Measurements from ENCODE around the gene C1QTNF1. TPM values are rescaled to one million over a fixed set of nuclear protein-coding genes. Genes with fewer than 3 reads are reported as not detected.

C1QTNF1 gene
- total RNA-seq, 1 experiment from 2014 or later = 6.3 TPM

DNA sequence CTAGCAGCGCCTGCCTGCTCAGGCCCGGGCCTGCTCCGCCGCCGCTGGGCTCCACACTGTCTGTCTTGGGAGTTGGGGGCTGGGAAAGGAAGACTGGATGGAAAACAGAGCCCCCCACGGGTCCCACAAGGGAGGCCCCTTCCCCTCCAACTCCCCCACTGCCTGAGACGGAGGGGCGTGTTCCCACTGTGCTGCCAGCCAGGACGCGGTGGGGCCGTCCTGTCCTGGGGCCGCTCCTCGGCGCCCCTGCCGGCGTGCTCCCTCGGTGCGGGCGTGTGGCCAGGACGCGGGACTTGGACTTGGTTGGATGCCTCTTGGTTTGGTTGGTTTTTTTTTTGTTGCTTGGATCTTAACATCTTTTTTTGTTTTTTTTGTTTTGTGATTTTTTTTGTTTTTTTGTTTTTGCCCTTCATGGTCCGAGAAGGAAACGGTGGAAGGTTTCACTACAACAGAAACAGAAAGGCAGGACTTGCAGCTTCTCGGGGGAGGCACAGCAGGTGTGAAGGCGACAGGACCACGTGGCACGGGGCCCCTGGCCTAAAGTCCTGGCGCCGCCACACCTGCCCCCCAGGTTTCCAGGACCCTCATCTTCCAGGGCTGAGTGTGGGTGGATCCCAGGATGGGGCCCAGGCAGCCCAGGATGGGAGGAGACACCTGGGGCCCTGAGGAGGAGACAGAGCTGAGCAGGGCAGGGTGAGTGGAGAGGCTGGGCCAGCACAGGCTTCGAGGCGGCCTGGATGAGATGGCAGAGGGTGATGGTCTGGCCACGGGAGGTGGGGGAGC, 66.7 kb downstream of the C1QTNF1 start:
- BruUV-seq (replicated peaks) = no TSS peak
- H3K27me3 ChIP-seq (replicated peaks; ENCODE audit: insufficient read depth, low read depth, low read length, poor library complexity) = no peaks in the 10 kb centered on the region
- no peak for TF ChIP-seq EZH2 (IDR thresholded peaks at IDR 0.05; ENCODE audit: borderline replicate concordance, low read depth, low read length, poor library complexity, severe bottlenecking)
- TF ChIP-seq, protein P1, sequence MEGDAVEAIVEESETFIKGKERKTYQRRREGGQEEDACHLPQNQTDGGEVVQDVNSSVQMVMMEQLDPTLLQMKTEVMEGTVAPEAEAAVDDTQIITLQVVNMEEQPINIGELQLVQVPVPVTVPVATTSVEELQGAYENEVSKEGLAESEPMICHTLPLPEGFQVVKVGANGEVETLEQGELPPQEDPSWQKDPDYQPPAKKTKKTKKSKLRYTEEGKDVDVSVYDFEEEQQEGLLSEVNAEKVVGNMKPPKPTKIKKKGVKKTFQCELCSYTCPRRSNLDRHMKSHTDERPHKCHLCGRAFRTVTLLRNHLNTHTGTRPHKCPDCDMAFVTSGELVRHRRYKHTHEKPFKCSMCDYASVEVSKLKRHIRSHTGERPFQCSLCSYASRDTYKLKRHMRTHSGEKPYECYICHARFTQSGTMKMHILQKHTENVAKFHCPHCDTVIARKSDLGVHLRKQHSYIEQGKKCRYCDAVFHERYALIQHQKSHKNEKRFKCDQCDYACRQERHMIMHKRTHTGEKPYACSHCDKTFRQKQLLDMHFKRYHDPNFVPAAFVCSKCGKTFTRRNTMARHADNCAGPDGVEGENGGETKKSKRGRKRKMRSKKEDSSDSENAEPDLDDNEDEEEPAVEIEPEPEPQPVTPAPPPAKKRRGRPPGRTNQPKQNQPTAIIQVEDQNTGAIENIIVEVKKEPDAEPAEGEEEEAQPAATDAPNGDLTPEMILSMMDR (conservative IDR thresholded peaks at IDR 0.05; ENCODE audit: low read depth, low read length) = peak; percentile 52
- POLR2A ChIA-PET (ENCODE audit: low non-redundant PET) = no interaction called here
- peak; percentile 38 for DNase-seq (ENCODE audit: low spot score)
- intact Hi-C loops (cut with micrococcal nuclease; ENCODE audit: unreplicated experiment) = no loop called here
- H3K4me1 ChIP-seq (ENCODE audit: insufficient read depth, low read length, poor library complexity, severe bottlenecking) = no peaks in the 10 kb centered on the region
- no peaks in the 10 kb centered on the region for H3K36me3 ChIP-seq (ENCODE audit: insufficient read depth, low read length, poor library complexity, severe bottlenecking)
- CTCF ChIA-PET = interaction anchor here (0.9 to 2.0 kb wide), 2 partner anchors 45 to 301 kb away, joined by 5 read pairs; no protein-coding TSS in a partner anchor
- no peak overlapping the region for H3K27ac ChIP-seq (ENCODE audit: low read depth, low read length, poor library complexity, severe bottlenecking)
- H3K4me3 ChIP-seq (ENCODE audit: low read depth, low read length, poor library complexity, severe bottlenecking) = no peak overlapping the region
- H3K9me3 ChIP-seq (ENCODE audit: low read depth, low read length, poor library complexity, severe bottlenecking) = no peaks in the 10 kb centered on the region

DNA sequence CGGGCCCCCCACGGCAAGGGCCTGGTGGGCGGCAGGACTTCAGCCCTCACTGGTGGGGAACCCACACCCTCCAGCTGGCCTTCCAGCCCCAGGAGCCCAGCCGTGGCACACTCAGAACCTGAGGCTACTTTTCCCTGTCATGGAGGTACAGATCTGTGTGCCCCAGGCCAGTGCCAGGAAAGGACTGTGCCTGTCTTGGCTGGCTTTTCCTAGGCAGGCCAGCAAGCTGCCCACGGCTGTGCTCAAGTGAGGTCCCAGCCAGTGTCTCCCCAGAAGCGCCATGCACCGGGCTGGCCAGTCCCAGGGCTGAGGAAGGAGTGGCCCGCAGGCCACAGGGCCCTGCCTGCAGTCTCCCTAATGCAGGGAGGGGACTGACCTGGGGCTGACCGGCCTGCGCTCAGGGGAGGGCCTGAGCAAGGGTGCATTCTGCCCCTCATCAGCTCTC, 67.3 kb downstream of the C1QTNF1 start:
- H3K4me1 ChIP-seq (ENCODE audit: insufficient read depth, low read length, poor library complexity, severe bottlenecking) = no peaks in the 10 kb centered on the region
- no peaks in the 10 kb centered on the region for H3K9me3 ChIP-seq (ENCODE audit: low read depth, low read length, poor library complexity, severe bottlenecking)
- no peak for DNase-seq (ENCODE audit: low spot score)
- intact Hi-C loops (cut with micrococcal nuclease; ENCODE audit: unreplicated experiment) = no loop called here
- BruUV-seq (replicated peaks) = no TSS peak
- no peak overlapping the region for H3K4me3 ChIP-seq (ENCODE audit: low read depth, low read length, poor library complexity, severe bottlenecking)
- no peaks in the 10 kb centered on the region for H3K27me3 ChIP-seq (replicated peaks; ENCODE audit: insufficient read depth, low read depth, low read length, poor library complexity)
- ChIA-PET POLR2A (ENCODE audit: low non-redundant PET) (no interaction called here), CTCF (interaction anchor here (0.9 to 2.0 kb wide), 2 partner anchors 45 to 301 kb away, joined by 5 read pairs; no protein-coding TSS in a partner anchor)
- no peaks in the 10 kb centered on the region for H3K36me3 ChIP-seq (ENCODE audit: insufficient read depth, low read length, poor library complexity, severe bottlenecking)
- no peak overlapping the region for H3K27ac ChIP-seq (ENCODE audit: low read depth, low read length, poor library complexity, severe bottlenecking)
- TF ChIP-seq, protein P1 (conservative IDR thresholded peaks at IDR 0.05; ENCODE audit: low read depth, low read length) = no peak
- no peak for TF ChIP-seq EZH2 (IDR thresholded peaks at IDR 0.05; ENCODE audit: borderline replicate concordance, low read depth, low read length, poor library complexity, severe bottlenecking)

DNA sequence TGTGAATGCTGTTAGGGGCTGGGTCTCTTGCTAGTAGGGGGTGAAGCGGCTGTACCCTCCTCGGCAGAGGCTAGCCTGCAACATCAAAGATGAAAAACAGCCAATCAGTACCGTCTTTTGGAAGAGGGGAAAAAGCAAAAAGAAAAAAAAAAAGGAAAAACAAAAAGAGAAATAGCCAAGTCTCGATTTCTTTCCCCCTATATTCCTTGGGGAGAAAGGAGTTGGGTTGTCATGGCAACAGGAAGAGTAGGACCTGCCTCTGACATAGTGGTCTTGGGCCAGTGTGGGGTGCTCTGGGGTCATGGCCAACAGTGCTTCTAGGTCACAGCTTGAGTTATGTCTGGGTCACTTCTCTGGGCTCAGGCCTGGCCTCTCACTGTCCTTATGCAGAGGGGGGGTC, 68.6 kb downstream of the C1QTNF1 start:
- H3K27ac ChIP-seq (ENCODE audit: low read depth, low read length, poor library complexity, severe bottlenecking) = no peak overlapping the region
- no peaks in the 10 kb centered on the region for H3K4me1 ChIP-seq (ENCODE audit: insufficient read depth, low read length, poor library complexity, severe bottlenecking)
- no peak for DNase-seq (ENCODE audit: low spot score)
- ChIA-PET CTCF (no interaction called here), POLR2A (ENCODE audit: low non-redundant PET) (no interaction called here)
- TF ChIP-seq, protein P1 (conservative IDR thresholded peaks at IDR 0.05; ENCODE audit: low read depth, low read length) = no peak
- no peak for TF ChIP-seq EZH2 (IDR thresholded peaks at IDR 0.05; ENCODE audit: borderline replicate concordance, low read depth, low read length, poor library complexity, severe bottlenecking)
- H3K9me3 ChIP-seq (ENCODE audit: low read depth, low read length, poor library complexity, severe bottlenecking) = no peaks in the 10 kb centered on the region
- BruUV-seq (replicated peaks) = no TSS peak
- intact Hi-C loops (cut with micrococcal nuclease; ENCODE audit: unreplicated experiment) = no loop called here
- H3K27me3 ChIP-seq (replicated peaks; ENCODE audit: insufficient read depth, low read depth, low read length, poor library complexity) = peaks cover 10% of the 10 kb centered on the region
- H3K36me3 ChIP-seq (ENCODE audit: insufficient read depth, low read length, poor library complexity, severe bottlenecking) = no peaks in the 10 kb centered on the region
- no peak overlapping the region for H3K4me3 ChIP-seq (ENCODE audit: low read depth, low read length, poor library complexity, severe bottlenecking)
